CD4-positive, alpha-beta T cell (primary cell): Measurements from ENCODE around the gene ITK. TPM values are rescaled to one million over a fixed set of nuclear protein-coding genes. Genes with fewer than 3 reads are reported as not detected.
A peak's percentile ranks its signal among the peaks of the same experiment; 100 is the strongest.

Experiments
- ATAC-seq: fragments of 200-7000 bp; cut with Tn5 transposase; one replicate; pipeline ENCODE4 v1.10.0; 2022; ENCODE audit warnings: mild to moderate bottlenecking; ENCODE audit not compliant: poor library complexity
- CTCF ChIA-PET: fragments of 350-600 bp; sonication (Branson Sonifier 250); formaldehyde crosslinking; loops from one replicate; lab custom pipeline; 2021; ENCODE audit warnings: antibody characterized with exemption, inconsistent platforms; lab: Charles Lee
- POLR2A ChIA-PET: fragments of 350-600 bp; sonication (Branson Sonifier 250); formaldehyde crosslinking; loops from one replicate; lab custom pipeline; 2021; ENCODE audit warnings: antibody characterized with exemption, inconsistent platforms; lab: Charles Lee
- DNase-seq, 14 experiments: peaks; one replicate each; pipeline ENCODE4 v3.0.0-alpha.2; 2013 to 2020; ENCODE audit warnings: mixed read lengths in 2 of 14
- H3K27ac ChIP-seq, 2 donors: one replicate each; pipeline versions ENCODE4 v1.5.1 to v1.7.0; 2013; ENCODE audit warnings: low read length in 2 of 2, low read depth in 1 of 2, mild to moderate bottlenecking in 1 of 2
- H3K27me3 ChIP-seq, 2 experiments: 1 replicate in 1 of 2; 2 replicates in 1 of 2; pipeline versions ENCODE4 v1.6.1 to v1.7.0; 2013; ENCODE audit warnings: low read length in 2 of 2, control low read depth in 1 of 2, mild to moderate bottlenecking in 1 of 2, moderate library complexity in 1 of 2; ENCODE audit not compliant: insufficient read depth in 2 of 2, control insufficient read depth in 1 of 2
- H3K36me3 ChIP-seq: one replicate; pipeline ENCODE4 v1.6.1; 2013; ENCODE audit warnings: low read length, control low read depth; ENCODE audit not compliant: insufficient read depth
- H3K4me1 ChIP-seq: one replicate; pipeline ENCODE4 v1.6.1; 2013; ENCODE audit warnings: low read length, control low read depth; ENCODE audit not compliant: insufficient read depth
- H3K4me3 ChIP-seq: one replicate; pipeline ENCODE4 v1.5.1; 2013; ENCODE audit warnings: mild to moderate bottlenecking, low read length, moderate library complexity
- H3K9me3 ChIP-seq, 2 experiments: 1 replicate in 1 of 2; 2 replicates in 1 of 2; pipeline versions ENCODE4 v1.6.1 to v1.7.0; 2013; ENCODE audit warnings: low read length in 2 of 2, mild to moderate bottlenecking in 2 of 2, control low read depth in 1 of 2, moderate library complexity in 1 of 2; ENCODE audit not compliant: control insufficient read depth in 1 of 2, insufficient read depth in 1 of 2
- H3K27ac Mint-ChIP-seq: one replicate; pipeline ENCODE4 v1.8.0; 2020; ENCODE audit warnings: mixed read lengths
- H3K27me3 Mint-ChIP-seq: one replicate; pipeline ENCODE4 v1.8.0; 2021; ENCODE audit warnings: mixed read lengths
- H3K36me3 Mint-ChIP-seq: one replicate; pipeline ENCODE4 v1.8.0; 2021; ENCODE audit warnings: low read depth, mixed read lengths
- H3K4me1 Mint-ChIP-seq: one replicate; pipeline ENCODE4 v1.8.0; 2021; ENCODE audit warnings: low read depth, mixed read lengths
- H3K4me3 Mint-ChIP-seq: one replicate; pipeline ENCODE4 v1.8.0; 2020; ENCODE audit warnings: mild to moderate bottlenecking, mixed read lengths
- H3K9me3 Mint-ChIP-seq: one replicate; pipeline ENCODE4 v1.8.0; 2020; ENCODE audit warnings: mixed read lengths
- CTCF ChIP-seq: fragments of 200-600 bp; IDR thresholded peaks from one replicate; pipeline ENCODE4 v1.8.0; 2022; ENCODE audit warnings: antibody characterized with exemption, mild to moderate bottlenecking
- intact Hi-C, 2 experiments: fragments of 100-400 bp; cut with DNase I in 1 of 2; cut with micrococcal nuclease in 1 of 2; formaldehyde crosslinking; loops; one replicate each; pipeline versions ENCODE4 v1.15.1 to v1.9.0; 2023 to 2025; cut with DNase I, micrococcal nuclease
- total RNA-seq, 174 experiments: library from RNA in 2 of 174; stranded (reverse) in 2 of 174; gene quantifications; one replicate each; pipeline ENCODE4 v1.2.3 and lab custom pipeline; 2021 to 2026

ITK gene
- total RNA-seq, 2 experiments from 2014 or later, result 289 to 292 TPM

GRCh38 chr5:157175071-157175612 is 5.5 kb upstream of the ITK start:
- H3K4me1 ChIP-seq, result peaks cover 62% of the 10 kb centered on the region
- no peaks in the 10 kb centered on the region for H3K9me3 ChIP-seq
- DNase-seq (no peak), ATAC-seq (no peak)
- intact Hi-C loops, result no loop called here
- CTCF ChIA-PET, result interaction anchor here (0.8 kb wide), 1 partner anchor 10 kb away, joined by 3 read pairs; no protein-coding TSS in a partner anchor
- no peaks in the 10 kb centered on the region for H3K36me3 ChIP-seq
- no peaks in the 10 kb centered on the region for H3K27me3 Mint-ChIP-seq
- POLR2A ChIA-PET, result interaction anchor here (1.2 to 1.9 kb wide), 4 partner anchors 14 to 28 kb away, joined by 4 to 7 read pairs (median 6); no protein-coding TSS in a partner anchor
- H3K27ac Mint-ChIP-seq, result peak overlapping the region; percentile 8
- H3K9me3 Mint-ChIP-seq, result peaks cover 4% of the 10 kb centered on the region
- no peak overlapping the region for H3K27ac ChIP-seq
- no peak overlapping the region for H3K4me3 ChIP-seq
- no peaks in the 10 kb centered on the region for H3K36me3 Mint-ChIP-seq
- H3K27me3 ChIP-seq, result no peaks in the 10 kb centered on the region
- peaks cover 80% of the 10 kb centered on the region for H3K4me1 Mint-ChIP-seq
- no peak overlapping the region for H3K4me3 Mint-ChIP-seq
- no peak for TF ChIP-seq CTCF

GRCh38 chr5:157177953-157178352 is 2.7 kb upstream of the ITK start:
- Histone ChIP-seq H3K9me3 (no peaks in the 10 kb centered on the region), H3K27me3 (no peaks in the 10 kb centered on the region), H3K4me3 (no peak overlapping the region), H3K27ac (peak overlapping the region; percentile 31 to 74), H3K4me1 (peaks cover 47% of the 10 kb centered on the region), H3K36me3 (no peaks in the 10 kb centered on the region)
- POLR2A ChIA-PET, result interaction anchor here (0.8 to 1.3 kb wide), 2 partner anchors 11 to 13 kb away, joined by 3 read pairs; no protein-coding TSS in a partner anchor
- CTCF ChIA-PET, result no interaction called here
- DNase-seq, result peak in 1 of 14 experiments; percentile 37
- H3K4me3 Mint-ChIP-seq, result peak overlapping the region; percentile 77
- peaks cover 59% of the 10 kb centered on the region for H3K4me1 Mint-ChIP-seq
- no peak for ATAC-seq
- intact Hi-C loops, result no loop called here
- peaks cover 24% of the 10 kb centered on the region for H3K36me3 Mint-ChIP-seq
- peak overlapping the region; percentile 96 for H3K27ac Mint-ChIP-seq
- H3K27me3 Mint-ChIP-seq, result no peaks in the 10 kb centered on the region
- H3K9me3 Mint-ChIP-seq, result peaks cover 4% of the 10 kb centered on the region
- no peak for TF ChIP-seq CTCF

GRCh38 chr5:157178966-157179365 is 1.7 kb upstream of the ITK start:
- CTCF ChIA-PET, result interaction anchor here (0.9 to 1.7 kb wide), 2 partner anchors 9 to 23 kb away, joined by 3 to 5 read pairs; no protein-coding TSS in a partner anchor
- peaks cover 34% of the 10 kb centered on the region for H3K36me3 Mint-ChIP-seq
- Histone ChIP-seq H3K36me3 (peaks cover 9% of the 10 kb centered on the region), H3K27ac (peak overlapping the region; percentile 69 to 74), H3K4me1 (peaks cover 43% of the 10 kb centered on the region), H3K27me3 (no peaks in the 10 kb centered on the region), H3K9me3 (no peaks in the 10 kb centered on the region), H3K4me3 (peak overlapping the region; percentile 6)
- intact Hi-C loops, result no loop called here
- no peak for TF ChIP-seq CTCF
- ATAC-seq (peak; percentile 35), DNase-seq (peak in 1 of 14 experiments; percentile 47)
- peaks cover 4% of the 10 kb centered on the region for H3K9me3 Mint-ChIP-seq
- H3K4me1 Mint-ChIP-seq, result peaks cover 61% of the 10 kb centered on the region
- peak overlapping the region; percentile 96 for H3K27ac Mint-ChIP-seq
- H3K27me3 Mint-ChIP-seq, result no peaks in the 10 kb centered on the region
- POLR2A ChIA-PET, result interaction anchor here (0.6 to 7.3 kb wide), 8 partner anchors 9 to 93 kb away, joined by 3 to 148 read pairs (median 6); partner anchors contain the start of gene MED7
- peak overlapping the region; percentile 77 for H3K4me3 Mint-ChIP-seq
